H1 (cell line): ENCODE measurements around the gene RPP30. TPM values are rescaled to one million over a fixed set of nuclear protein-coding genes. Genes with fewer than 3 reads are reported as not detected.

Experiments
- CTCF ChIA-PET: fragments of 300-600 bp; sonication (Branson Sonifier 250); formaldehyde crosslinking; loops from one replicate; lab custom pipeline; 2021; ENCODE audit not compliant: partially characterized antibody; lab: Charles Lee
- POLR2A ChIA-PET: fragments of 300-600 bp; sonication (Branson Sonifier 250); formaldehyde crosslinking; loops from one replicate; lab custom pipeline; 2021; ENCODE audit warnings: inconsistent platforms; ENCODE audit not compliant: partially characterized antibody; lab: Charles Lee
- DNase-seq, 2 experiments: peaks; one replicate each; pipeline versions ENCODE4 v3.0.0 to v3.0.0-alpha.2; 2010 to 2022; ENCODE audit warnings: low spot score in 2 of 2, low read depth in 1 of 2, mixed read lengths in 1 of 2
- FAIRE-seq: peaks from 2 replicates; lab custom pipeline; 2011; peaks lifted over from hg19 to GRCh38; lab: Jason Lieb, UNC
- H2AFZ ChIP-seq: 2 replicates; pipeline ENCODE4 v1.8.1; 2012; ENCODE audit warnings: low read length, inconsistent platforms
- H2AK5ac ChIP-seq: 2 replicates; pipeline ENCODE4 v1.6.1; 2013; ENCODE audit warnings: low read depth, low read length
- H2BK120ac ChIP-seq: replicated peaks from 2 replicates; pipeline ENCODE3; 2013; ENCODE audit warnings: low read depth, low read length, inconsistent platforms
- H2BK12ac ChIP-seq: 2 replicates; pipeline ENCODE4 v1.6.1; 2013; ENCODE audit warnings: low read depth, low read length
- H2BK15ac ChIP-seq: 2 replicates; pipeline ENCODE4 v1.6.1; 2013; ENCODE audit warnings: low read length
- H2BK20ac ChIP-seq: 2 replicates; pipeline ENCODE4 v1.6.1; 2013; ENCODE audit warnings: low read length
- H2BK5ac ChIP-seq: 2 replicates; pipeline ENCODE4 v1.6.1; 2013; ENCODE audit warnings: low read depth, low read length
- H3K14ac ChIP-seq: 2 replicates; pipeline ENCODE4 v1.6.1; 2013; ENCODE audit warnings: inconsistent platforms; ENCODE audit not compliant: insufficient read length
- H3K18ac ChIP-seq: 2 replicates; pipeline ENCODE4 v1.6.1; 2013; ENCODE audit warnings: low read length; ENCODE audit errors: extremely low read depth
- H3K23ac ChIP-seq: 2 replicates; pipeline ENCODE4 v1.6.1; 2013; ENCODE audit warnings: inconsistent platforms; ENCODE audit not compliant: insufficient read length
- H3K23me2 ChIP-seq: 2 replicates; pipeline ENCODE4 v1.6.1; 2013; ENCODE audit warnings: low read depth, low read length
- H3K27ac ChIP-seq: 2 replicates; pipeline ENCODE4 v1.6.1; 2011; ENCODE audit warnings: low read depth, low read length, inconsistent platforms
- H3K27me3 ChIP-seq, 4 experiments: replicated peaks in 1 of 4; 1 replicate in 1 of 4; 2 replicates in 3 of 4; pipeline versions ENCODE4 v1.6.1 to v1.8.1; 2011 to 2013; ENCODE audit warnings: low read length in 3 of 4, mild to moderate bottlenecking in 3 of 4, inconsistent platforms in 2 of 4, mixed read lengths in 2 of 4, moderate library complexity in 1 of 4; ENCODE audit not compliant: control insufficient read depth in 3 of 4, insufficient read depth in 3 of 4; ENCODE audit errors: extremely low read depth in 1 of 4
- H3K36me3 ChIP-seq, 4 experiments: 2 replicates each; pipeline versions ENCODE4 v1.6.1 to v1.8.1; 2011 to 2013; ENCODE audit warnings: mild to moderate bottlenecking in 4 of 4, low read length in 3 of 4, moderate library complexity in 2 of 4, control low read depth in 1 of 4, inconsistent platforms in 1 of 4; ENCODE audit not compliant: insufficient read depth in 4 of 4, control insufficient read depth in 2 of 4
- H3K4ac ChIP-seq: replicated peaks from 2 replicates; pipeline ENCODE3; 2013; ENCODE audit warnings: low read length, low read depth, mixed read lengths, inconsistent platforms; ENCODE audit not compliant: insufficient read length
- H3K4me1 ChIP-seq, 4 experiments: replicated peaks in 1 of 4; 1 replicate in 1 of 4; 2 replicates in 3 of 4; pipeline versions ENCODE4 v1.6.1 to v1.8.1; 2011 to 2013; ENCODE audit warnings: low read length in 3 of 4, inconsistent platforms in 2 of 4, mixed read lengths in 1 of 4; ENCODE audit not compliant: insufficient read depth in 4 of 4, control insufficient read depth in 3 of 4
- H3K4me2 ChIP-seq, 2 experiments: 2 replicates each; pipeline versions ENCODE4 v1.6.1 to v1.8.1; 2011 to 2013; ENCODE audit warnings: low read depth in 2 of 2, low read length in 2 of 2, control low read depth in 1 of 2, inconsistent platforms in 1 of 2, mild to moderate bottlenecking in 1 of 2; ENCODE audit not compliant: insufficient read depth in 1 of 2
- H3K4me3 ChIP-seq, 4 experiments: fragments of 200-600, 300-600 bp in 1 of 4; sonication (generic), shearing (Covaris generic), sonication (Bioruptor Twin) in 1 of 4; 2 replicates each; pipeline versions ENCODE4 v1.5.1 to v1.8.1; 2011 to 2016; ENCODE audit warnings: low read length in 4 of 4, low read depth in 3 of 4, control low read depth in 2 of 4, inconsistent platforms in 2 of 4, mild to moderate bottlenecking in 2 of 4, mixed read lengths in 1 of 4, moderate library complexity in 1 of 4; ENCODE audit not compliant: insufficient read depth in 2 of 4; ENCODE audit errors: extremely low read depth in 1 of 4
- H3K56ac ChIP-seq: replicated peaks from 2 replicates; pipeline ENCODE3; 2013; ENCODE audit warnings: low read depth, mild to moderate bottlenecking, mixed read lengths, low read length, inconsistent platforms; ENCODE audit not compliant: insufficient read length
- H3K79me1 ChIP-seq: 2 replicates; pipeline ENCODE4 v1.6.1; 2013; ENCODE audit warnings: low read depth, low read length, control low read depth
- H3K79me2 ChIP-seq, 2 experiments: 2 replicates each; pipeline versions ENCODE4 v1.6.1 to v1.8.1; 2012 to 2013; ENCODE audit warnings: low read length in 2 of 2, mild to moderate bottlenecking in 2 of 2, inconsistent platforms in 1 of 2; ENCODE audit not compliant: insufficient read depth in 2 of 2, control insufficient read depth in 1 of 2
- H3K9ac ChIP-seq, 4 experiments: replicated peaks in 1 of 4; 1 replicate in 1 of 4; 2 replicates in 3 of 4; pipeline versions ENCODE4 v1.6.1 to v1.8.1; 2011 to 2013; ENCODE audit warnings: low read depth in 3 of 4, low read length in 3 of 4, control low read depth in 2 of 4, mild to moderate bottlenecking in 2 of 4, moderate library complexity in 2 of 4, inconsistent platforms in 1 of 4; ENCODE audit errors: extremely low read depth in 1 of 4
- H3K9me3 ChIP-seq, 2 experiments: 2 replicates each; pipeline versions ENCODE4 v1.6.1 to v1.8.1; 2012 to 2013; ENCODE audit warnings: mild to moderate bottlenecking in 2 of 2, moderate library complexity in 2 of 2, control low read depth in 1 of 2, inconsistent platforms in 1 of 2, low read depth in 1 of 2, low read length in 1 of 2, mixed read lengths in 1 of 2; ENCODE audit not compliant: insufficient read depth in 2 of 2
- H4K20me1 ChIP-seq, 2 experiments: replicated peaks in 1 of 2; 2 replicates each; pipeline versions ENCODE3 to v1.8.1; 2011 to 2013; ENCODE audit warnings: inconsistent platforms in 2 of 2, low read length in 2 of 2, mild to moderate bottlenecking in 1 of 2; ENCODE audit not compliant: insufficient read depth in 2 of 2, control insufficient read depth in 1 of 2
- H4K5ac ChIP-seq: 2 replicates; pipeline ENCODE4 v1.6.1; 2013; ENCODE audit warnings: low read length, low read depth, mixed read lengths, inconsistent platforms; ENCODE audit not compliant: insufficient read length
- H4K8ac ChIP-seq: 2 replicates; pipeline ENCODE4 v1.8.0; 2013; ENCODE audit warnings: mild to moderate bottlenecking, moderate library complexity, low read length, inconsistent platforms; ENCODE audit not compliant: insufficient read depth; ENCODE audit errors: extremely low read depth
- H4K91ac ChIP-seq: replicated peaks from 2 replicates; pipeline ENCODE3; 2013; ENCODE audit warnings: low read length, mixed read lengths, inconsistent platforms; ENCODE audit not compliant: insufficient read length
- BACH1 ChIP-seq: IDR thresholded peaks from 2 replicates; pipeline ENCODE4 v1.6.1; 2012; ENCODE audit warnings: low read length, improper control_type of control experiment
- BCL11A ChIP-seq, 2 experiments: IDR thresholded peaks; one replicate each; pipeline ENCODE4 v1.6.1; 2011; ENCODE audit warnings: low read depth in 2 of 2, low read length in 2 of 2, mild to moderate bottlenecking in 2 of 2
- HDAC6 ChIP-seq: IDR thresholded peaks from one replicate; pipeline ENCODE4 v1.7.1; 2012; ENCODE audit warnings: low read depth, mild to moderate bottlenecking, inconsistent platforms, low read length, moderate library complexity
- RAD21 ChIP-seq, 2 experiments: IDR thresholded peaks in 1 of 2; conservative IDR thresholded peaks in 1 of 2; 2 replicates each; pipeline ENCODE4 v1.6.1; 2011; ENCODE audit warnings: low read depth in 2 of 2, low read length in 2 of 2, improper control_type of control experiment in 1 of 2, inconsistent platforms in 1 of 2, mild to moderate bottlenecking in 1 of 2, moderate library complexity in 1 of 2
- SIRT6 ChIP-seq: IDR thresholded peaks from one replicate; pipeline ENCODE4 v1.7.1; 2012; ENCODE audit warnings: low read length, inconsistent platforms
- TAF7 ChIP-seq: optimal IDR thresholded peaks from 2 replicates; pipeline ENCODE3; 2011; ENCODE audit warnings: low read depth, mild to moderate bottlenecking, inconsistent platforms, low read length, moderate library complexity, borderline replicate concordance
- TCF12 ChIP-seq: IDR thresholded peaks from 2 replicates; pipeline ENCODE4 v1.6.1; 2011; ENCODE audit warnings: low read depth, mild to moderate bottlenecking, low read length
- TEAD4 ChIP-seq: IDR thresholded peaks from 2 replicates; pipeline ENCODE4 v1.6.1; 2012; ENCODE audit warnings: low read depth, low read length, inconsistent platforms, mixed read lengths
- WGBS, 2 experiments: shearing (Covaris generic) in 1 of 2; methylation state at CpG; one replicate each; pipeline versions ENCODE4 v1.1.6 to v1.1.7; 2013 to 2015; ENCODE audit warnings: low lambda C conversion rate in 2 of 2, mixed read lengths in 2 of 2, inconsistent platforms in 1 of 2, low coverage in 1 of 2, missing lambda C conversion rate in 1 of 2; ENCODE audit not compliant: insufficient replicate concordance in 2 of 2, insufficient coverage in 1 of 2, insufficient read length in 1 of 2; ENCODE audit errors: extremely low coverage in 1 of 2, missing lambda C conversion rate in 1 of 2; 5-methylcytosine and 5-hydroxymethylcytosine counted together
- polyA plus RNA-seq, 7 experiments: library from polyadenylated mRNA; depleted of rRNA in 3 of 7; stranded (reverse) in 5 of 7; unstranded in 2 of 7; fragments of >200 nt in 5 of 7; fragments of 200-250 nt in 2 of 7; gene quantifications; 1 replicate in 5 of 7; 2 replicates in 1 of 7; 4 replicates in 1 of 7; pipeline versions ENCODE4 v1.2.1 to v1.2.3, GENCODE V29; 2011 to 2013; ENCODE audit warnings: missing spikeins in 2 of 7, mixed read lengths in 2 of 7
- total RNA-seq: library from RNA; stranded (reverse); fragmentation: NEBNext Ultra II Directional; extraction: Animal tissue kit (Norgen Biotek cat#: 25700); gene quantifications from 2 replicates; pipeline ENCODE4 v1.2.1, GENCODE V29; 2021
- TF ChIP-seq, protein P1 (sequence below): IDR thresholded peaks from 2 replicates; pipeline ENCODE4 v1.6.1; 2012; ENCODE audit warnings: inconsistent platforms
- TF ChIP-seq, protein P2 (sequence below): IDR thresholded peaks from 2 replicates; pipeline ENCODE4 v1.6.1; 2011; ENCODE audit warnings: low read depth, mild to moderate bottlenecking, low read length; ENCODE audit not compliant: insufficient read depth
- TF ChIP-seq, protein P3 (sequence below): IDR thresholded peaks from 2 replicates; pipeline ENCODE4 v1.6.1; 2012; ENCODE audit warnings: inconsistent platforms
- TF ChIP-seq, protein P4 (sequence below): IDR thresholded peaks from 2 replicates; pipeline ENCODE4 v1.6.1; 2011; ENCODE audit warnings: low read length, improper control_type of control experiment

The RPP30 gene
- total and polyA plus RNA-seq, 2 of the 8 experiments (the other 6 are each of a cell fraction or from before 2014, with no cell fraction given), result 38.9 to 79.7 TPM

DNA sequence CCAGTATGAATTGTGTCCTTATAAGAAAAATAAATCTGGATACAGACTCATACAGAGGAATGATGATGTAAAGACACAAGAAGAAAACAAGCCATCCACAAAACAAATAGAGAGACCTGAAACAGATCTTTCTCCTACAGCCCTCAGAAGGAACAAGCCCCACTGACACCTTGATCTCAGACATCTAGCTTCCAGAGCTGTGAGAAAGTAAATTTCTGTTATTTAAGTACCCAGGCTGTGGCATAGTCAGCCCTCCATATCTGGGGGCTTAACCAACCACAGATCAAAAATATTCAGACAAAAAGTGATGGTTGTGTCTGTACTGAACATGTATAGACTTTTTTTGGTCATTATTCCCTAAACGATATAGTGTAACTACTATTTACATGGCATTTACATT is 73.0 kb downstream of the RPP30 start:
- H3K27ac ChIP-seq, result no peak overlapping the region
- no peak overlapping the region for H2BK15ac ChIP-seq
- H2BK120ac ChIP-seq, result no peak overlapping the region
- H3K79me1 ChIP-seq, result no peaks in the 10 kb centered on the region
- no peaks in the 10 kb centered on the region for H3K79me2 ChIP-seq
- H3K36me3 ChIP-seq, result no peaks in the 10 kb centered on the region
- H3K56ac ChIP-seq, result no peak overlapping the region
- no peaks in the 10 kb centered on the region for H3K9me3 ChIP-seq
- no peak overlapping the region for H3K4me2 ChIP-seq
- H4K91ac ChIP-seq, result no peak overlapping the region
- FAIRE-seq, result no peak
- no peak overlapping the region for H2BK20ac ChIP-seq
- no peak overlapping the region for H3K4ac ChIP-seq
- no peaks in the 10 kb centered on the region for H3K23me2 ChIP-seq
- no peak overlapping the region for H2AK5ac ChIP-seq
- H3K27me3 ChIP-seq, result peaks cover 1 to 13% (median 6%) of the 10 kb centered on the region in 4 experiments; a peak in 5 of 7 replicates
- H3K14ac ChIP-seq, result no peak overlapping the region
- no peak overlapping the region for H2BK12ac ChIP-seq
- no peak overlapping the region for H4K5ac ChIP-seq
- H2AFZ ChIP-seq, result no peak overlapping the region
- 96% methylated on average over 1 of the region's 1 CpG; no CpG with 5 or more reads in 1 of the 2 experiments for whole genome bisulfite sequencing, 2 experiments
- H4K20me1 ChIP-seq, result no peaks in the 10 kb centered on the region
- H3K23ac ChIP-seq, result no peak overlapping the region
- no peak overlapping the region for H3K9ac ChIP-seq
- H3K4me1 ChIP-seq, result no peaks in the 10 kb centered on the region
- H2BK5ac ChIP-seq, result no peak overlapping the region
- no peak overlapping the region for H3K18ac ChIP-seq
- CTCF ChIA-PET, result interaction anchor here (1.1 kb wide), 1 partner anchor 16 kb away, joined by 3 read pairs; no protein-coding TSS in a partner anchor
- no peak for DNase-seq
- no peak overlapping the region for H4K8ac ChIP-seq
- H3K4me3 ChIP-seq, result no peak overlapping the region
- POLR2A ChIA-PET, result no interaction called here
- TF ChIP-seq TCF12 (no peak), RAD21 (IDR thresholded peaks at IDR 0.05 in 1 of 2, conservative IDR thresholded peaks at IDR 0.05 in 1 of 2; ENCODE audit: low read depth in 2 of 2, low read length in 2 of 2) (no peak), HDAC6 (no peak), TAF7 (no peak), SIRT6 (no peak), TEAD4 (no peak), BCL11A (IDR thresholded peaks at IDR 0.05; ENCODE audit: low read depth in 2 of 2, low read length in 2 of 2) (no peak), BACH1 (no peak)
- TF ChIP-seq, protein P1, sequence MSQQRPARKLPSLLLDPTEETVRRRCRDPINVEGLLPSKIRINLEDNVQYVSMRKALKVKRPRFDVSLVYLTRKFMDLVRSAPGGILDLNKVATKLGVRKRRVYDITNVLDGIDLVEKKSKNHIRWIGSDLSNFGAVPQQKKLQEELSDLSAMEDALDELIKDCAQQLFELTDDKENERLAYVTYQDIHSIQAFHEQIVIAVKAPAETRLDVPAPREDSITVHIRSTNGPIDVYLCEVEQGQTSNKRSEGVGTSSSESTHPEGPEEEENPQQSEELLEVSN, result no peak
- TF ChIP-seq, protein P2, sequence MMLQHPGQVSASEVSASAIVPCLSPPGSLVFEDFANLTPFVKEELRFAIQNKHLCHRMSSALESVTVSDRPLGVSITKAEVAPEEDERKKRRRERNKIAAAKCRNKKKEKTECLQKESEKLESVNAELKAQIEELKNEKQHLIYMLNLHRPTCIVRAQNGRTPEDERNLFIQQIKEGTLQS, result no peak
- TF ChIP-seq, protein P3, sequence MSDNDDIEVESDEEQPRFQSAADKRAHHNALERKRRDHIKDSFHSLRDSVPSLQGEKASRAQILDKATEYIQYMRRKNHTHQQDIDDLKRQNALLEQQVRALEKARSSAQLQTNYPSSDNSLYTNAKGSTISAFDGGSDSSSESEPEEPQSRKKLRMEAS, result no peak
- TF ChIP-seq, protein P4, sequence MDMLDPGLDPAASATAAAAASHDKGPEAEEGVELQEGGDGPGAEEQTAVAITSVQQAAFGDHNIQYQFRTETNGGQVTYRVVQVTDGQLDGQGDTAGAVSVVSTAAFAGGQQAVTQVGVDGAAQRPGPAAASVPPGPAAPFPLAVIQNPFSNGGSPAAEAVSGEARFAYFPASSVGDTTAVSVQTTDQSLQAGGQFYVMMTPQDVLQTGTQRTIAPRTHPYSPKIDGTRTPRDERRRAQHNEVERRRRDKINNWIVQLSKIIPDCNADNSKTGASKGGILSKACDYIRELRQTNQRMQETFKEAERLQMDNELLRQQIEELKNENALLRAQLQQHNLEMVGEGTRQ, result no peak
